Skeletal muscle cell (primary cell): ENCODE measurements around the gene ZIC2.
"Not testable (repeated sequence)": the region's sequence is repeated elsewhere in the genome, so short reads cannot be mapped to it uniquely, and the experiment has no call there.

Experiments
- DNase-seq: peaks from one replicate; pipeline ENCODE4 v3.0.0-alpha.2; 2010; ENCODE audit warnings: low read depth
- H3K4me3 ChIP-seq: 2 replicates; pipeline ENCODE4 v1.5.1; 2011; ENCODE audit warnings: low read depth, mild to moderate bottlenecking, control low read depth, low read length, moderate library complexity

Gene ZIC2

GRCh38 chr13:99981735-99982035 is at the start of gene ZIC2:
ZIC2 (plus strand) TSS chr13:99981784; CDS start chr13:99982065, 281 bp downstream.
- no peak for DNase-seq
- peak within 1 kb of the TSS; percentile 43 for H3K4me3 ChIP-seq

GRCh38 chr13:99932912-99933311 is 48.7 kb upstream of the ZIC2 start:
- DNase-seq: no peak
- no peak overlapping the region for H3K4me3 ChIP-seq

GRCh38 chr13:99935772-99936171 is 45.8 kb upstream of the ZIC2 start:
- H3K4me3 ChIP-seq: no peak overlapping the region
- DNase-seq: no peak

GRCh38 chr13:99938635-99939034 is 42.9 kb upstream of the ZIC2 start:
- H3K4me3 ChIP-seq: no peak overlapping the region
- no peak for DNase-seq

- H3K4me3 ChIP-seq: no peak overlapping the region
- no peak for DNase-seq
These were observed 40.5 kb upstream of the ZIC2 start for GRCh38 chr13:99941086-99941485.

- H3K4me3 ChIP-seq: no peak overlapping the region
- no peak for DNase-seq
These were observed 39.7 kb upstream of the ZIC2 start for GRCh38 chr13:99941911-99942310.

GRCh38 chr13:99944102-99944501 is 37.5 kb upstream of the ZIC2 start:
- DNase-seq: no peak
- no peak overlapping the region for H3K4me3 ChIP-seq

- no peak overlapping the region for H3K4me3 ChIP-seq
- DNase-seq: no peak
These were observed 37.0 kb upstream of the ZIC2 start for GRCh38 chr13:99944606-99945005.

GRCh38 chr13:99945515-99945914 is 36.1 kb upstream of the ZIC2 start:
- not testable (repeated sequence) for DNase-seq

GRCh38 chr13:99947666-99948065 is 33.9 kb upstream of the ZIC2 start:
- H3K4me3 ChIP-seq: no peak overlapping the region
- DNase-seq: no peak

More at GRCh38 chr13:99945515-99945914, 36.1 kb upstream of the ZIC2 start:
- not testable (repeated sequence) for H3K4me3 ChIP-seq

GRCh38 chr13:99948411-99948810 is 33.2 kb upstream of the ZIC2 start:
- H3K4me3 ChIP-seq: no peak overlapping the region
- no peak for DNase-seq

GRCh38 chr13:99948907-99949678 is 32.5 kb upstream of the ZIC2 start:
- H3K4me3 ChIP-seq: no peak overlapping the region
- no peak for DNase-seq

GRCh38 chr13:99949679-99950413 is 31.7 kb upstream of the ZIC2 start:
- no peak for DNase-seq
- H3K4me3 ChIP-seq: no peak overlapping the region

GRCh38 chr13:99951666-99952065 is 29.9 kb upstream of the ZIC2 start:
- not testable (repeated sequence) for DNase-seq, H3K4me3 ChIP-seq

GRCh38 chr13:99953138-99953755 is 28.3 kb upstream of the ZIC2 start:
- H3K4me3 ChIP-seq: no peak overlapping the region
- no peak for DNase-seq

GRCh38 chr13:99955107-99955746 is 26.4 kb upstream of the ZIC2 start:
- no peak overlapping the region for H3K4me3 ChIP-seq
- DNase-seq: no peak

- DNase-seq: no peak
- peak overlapping the region; percentile 27 for H3K4me3 ChIP-seq
These were observed 25.7 kb upstream of the ZIC2 start for GRCh38 chr13:99955747-99956472.

GRCh38 chr13:99956473-99957349 is 24.9 kb upstream of the ZIC2 start:
- DNase-seq: no peak
- H3K4me3 ChIP-seq: peak overlapping the region; percentile 27
